D721Med (cell line): ENCODE measurements around the gene PRELID2.

Source experiments
- DNase-seq: peaks from one replicate; pipeline ENCODE4 v3.0.0; 2011; ENCODE audit warnings: low spot score; ENCODE audit not compliant: insufficient read length
- FAIRE-seq: peaks from 2 replicates; lab custom pipeline; 2011; peaks lifted over from hg19 to GRCh38; lab: Jason Lieb, UNC
- CTCF ChIP-seq: IDR thresholded peaks from 2 replicates; pipeline ENCODE4 v1.5.1; 2012; ENCODE audit warnings: mild to moderate bottlenecking, control low read depth; ENCODE audit not compliant: insufficient read depth; ENCODE audit errors: missing control alignments

The PRELID2 gene

GRCh38 chr5:145853781-145854376 is 18.7 kb upstream of the PRELID2 start:
- no peak for TF ChIP-seq CTCF
- FAIRE-seq (no peak), DNase-seq (no peak)

DNA sequence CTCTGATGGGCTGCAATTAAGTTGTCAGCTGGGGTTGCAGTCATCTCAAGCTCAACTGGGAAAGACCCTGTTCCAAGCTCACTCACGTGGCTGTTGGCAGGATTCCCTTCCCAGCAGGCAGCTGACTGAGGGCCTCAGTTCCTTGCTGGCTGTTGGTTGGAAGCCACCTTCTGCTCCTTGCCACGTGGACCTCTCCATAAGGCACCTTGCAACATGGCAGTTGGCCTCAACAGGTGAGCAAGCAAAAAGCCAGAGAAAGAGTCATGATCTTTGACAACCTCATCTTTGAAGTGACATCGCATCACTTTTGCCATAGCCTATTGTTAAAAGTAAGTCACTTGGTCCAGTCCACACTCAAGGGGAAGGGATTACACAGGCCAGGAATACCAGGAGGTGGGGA is 17.8 kb upstream of the PRELID2 start:
- FAIRE-seq (no peak), DNase-seq (no peak)
- no peak for TF ChIP-seq CTCF

DNA sequence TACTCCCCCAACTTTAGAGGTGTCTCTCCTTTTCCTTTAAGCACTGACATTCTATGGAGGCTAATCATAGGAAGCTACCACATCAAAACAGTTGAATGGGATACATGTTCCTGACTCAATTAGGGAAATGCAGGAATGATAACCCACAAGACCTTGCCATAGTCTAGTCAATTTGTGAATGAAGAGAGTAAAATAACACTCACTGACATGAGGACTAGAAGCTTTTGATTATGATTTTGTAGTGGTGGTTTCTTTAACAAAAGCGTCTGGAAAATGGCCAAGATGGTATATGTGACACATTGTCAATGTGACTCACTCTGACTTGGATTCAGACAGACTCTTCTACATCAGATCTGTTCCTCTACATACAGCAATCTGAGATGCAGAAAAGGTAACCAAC is 13.7 kb upstream of the PRELID2 start:
- no peak for DNase-seq
- FAIRE-seq: no peak
- no peak for TF ChIP-seq CTCF

- no peak for FAIRE-seq
- DNase-seq: no peak
- no peak for TF ChIP-seq CTCF
Measured at GRCh38 chr5:145847499-145848497, 12.7 kb upstream of the PRELID2 start.

DNA sequence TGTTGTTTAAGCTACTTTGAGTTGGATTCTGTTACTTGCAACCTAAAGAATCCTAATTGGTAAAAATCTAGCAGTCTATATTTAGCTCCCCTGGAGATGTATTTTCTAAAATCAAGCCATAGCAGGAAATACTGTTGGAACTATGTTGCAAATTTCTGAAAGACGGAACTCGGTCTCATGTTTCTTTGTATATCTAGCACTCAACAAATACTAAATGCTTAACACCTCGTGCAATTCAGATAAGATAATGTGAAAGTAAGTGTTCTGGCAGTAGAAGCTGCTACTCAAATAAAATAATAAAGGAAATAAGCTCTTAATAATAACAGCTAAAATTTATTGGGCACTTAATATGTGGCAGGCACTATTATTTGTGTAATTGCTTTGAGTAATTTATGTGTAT is 10.9 kb upstream of the PRELID2 start:
- no peak for TF ChIP-seq CTCF
- DNase-seq (no peak), FAIRE-seq (no peak)

DNA sequence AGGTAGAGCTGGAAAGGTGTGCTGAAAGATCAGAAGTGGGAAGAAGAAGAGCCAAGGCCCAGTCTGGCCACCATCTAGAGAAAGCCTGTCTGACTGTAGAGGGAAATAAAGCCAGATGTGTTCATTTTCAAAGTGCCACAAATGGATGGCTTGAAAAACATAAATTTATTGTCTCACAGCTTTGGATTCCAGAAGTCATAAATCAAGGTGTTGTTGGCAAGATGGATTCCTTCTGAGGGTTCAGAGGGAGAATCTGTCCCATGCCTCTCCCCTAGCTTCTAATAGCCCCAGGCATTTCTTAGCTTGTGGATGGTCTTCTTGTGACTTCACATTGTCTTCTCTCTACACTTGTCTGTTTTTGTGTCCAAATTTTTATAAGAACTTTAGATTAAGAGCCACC is 6.2 kb upstream of the PRELID2 start:
- TF ChIP-seq CTCF: no peak
- FAIRE-seq (no peak), DNase-seq (no peak)
